ENCODE results near the gene GATA5. TPM values are rescaled to one million over a fixed set of nuclear protein-coding genes. Genes with fewer than 3 reads are reported as not detected.

Gene GATA5
- polyA plus RNA-seq, 4 donors = 2.1 to 7.7 (median 6.3) TPM

DNA sequence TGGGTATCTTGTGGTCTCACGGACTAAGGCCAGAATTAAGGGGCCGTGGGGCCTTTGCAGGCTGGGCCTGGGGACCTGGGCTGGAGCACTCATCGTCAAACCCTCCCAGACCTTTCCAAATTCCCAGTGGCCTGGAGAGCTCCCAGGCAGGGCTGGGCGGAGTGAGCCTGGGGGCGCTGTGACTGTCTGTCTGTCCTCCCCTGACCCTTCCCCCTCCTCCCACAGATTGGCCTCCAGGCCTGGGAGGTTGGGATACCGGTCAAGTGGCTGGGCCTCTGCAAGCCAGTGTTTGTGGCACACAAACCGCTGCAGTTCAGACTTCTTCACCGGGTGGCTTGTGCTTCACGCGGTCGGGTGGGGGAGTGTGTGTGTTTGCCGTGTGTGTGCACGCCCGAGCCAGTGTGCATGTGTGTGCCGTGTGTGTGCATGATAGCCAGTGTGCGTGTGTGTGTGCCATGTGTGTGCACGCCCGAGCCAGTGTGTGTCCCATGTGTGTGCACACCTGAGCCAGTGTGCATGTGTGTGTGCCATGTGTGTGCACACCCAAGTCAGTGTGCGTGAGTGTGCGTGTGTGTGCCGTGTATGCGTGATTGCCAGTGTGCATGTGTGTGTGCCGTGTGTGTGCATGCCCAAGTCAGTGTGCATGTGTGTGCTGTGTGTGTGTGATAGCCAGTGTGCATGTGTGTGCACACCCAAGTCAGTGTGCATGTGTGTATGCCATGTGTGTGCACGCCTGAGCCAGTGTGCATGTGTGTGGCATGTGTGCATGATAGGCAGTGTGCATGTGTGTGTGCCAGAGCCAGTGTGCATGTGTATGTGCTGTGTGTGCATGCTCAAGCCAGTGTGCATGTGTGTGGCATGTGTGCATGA, 54.7 kb downstream of the GATA5 start:
- DNase-seq (ENCODE audit: low read depth in 4 of 4, low spot score in 3 of 4) = no peak

DNA sequence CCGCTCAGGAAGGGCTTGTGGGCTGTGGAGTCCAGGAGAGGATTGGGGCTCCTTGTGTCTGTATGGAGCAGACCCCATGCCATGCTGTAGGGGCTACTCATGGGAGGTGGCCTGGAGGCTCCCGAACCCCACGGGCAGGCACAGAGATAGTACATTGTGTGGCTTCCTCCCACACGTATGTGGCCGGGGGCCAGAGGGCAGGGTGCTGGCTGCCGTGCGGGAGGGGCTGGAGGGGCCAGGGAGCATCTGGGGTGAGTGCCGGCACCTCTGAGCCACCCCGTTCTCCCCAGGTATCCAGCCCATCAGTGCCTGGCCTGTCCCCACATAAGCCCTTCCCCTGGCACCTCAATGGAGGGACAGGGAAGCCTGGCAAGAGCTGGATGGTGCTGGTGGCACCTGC, 56.0 kb downstream of the GATA5 start:
- DNase-seq (ENCODE audit: low read depth in 4 of 4, low spot score in 3 of 4) = no peak

DNA sequence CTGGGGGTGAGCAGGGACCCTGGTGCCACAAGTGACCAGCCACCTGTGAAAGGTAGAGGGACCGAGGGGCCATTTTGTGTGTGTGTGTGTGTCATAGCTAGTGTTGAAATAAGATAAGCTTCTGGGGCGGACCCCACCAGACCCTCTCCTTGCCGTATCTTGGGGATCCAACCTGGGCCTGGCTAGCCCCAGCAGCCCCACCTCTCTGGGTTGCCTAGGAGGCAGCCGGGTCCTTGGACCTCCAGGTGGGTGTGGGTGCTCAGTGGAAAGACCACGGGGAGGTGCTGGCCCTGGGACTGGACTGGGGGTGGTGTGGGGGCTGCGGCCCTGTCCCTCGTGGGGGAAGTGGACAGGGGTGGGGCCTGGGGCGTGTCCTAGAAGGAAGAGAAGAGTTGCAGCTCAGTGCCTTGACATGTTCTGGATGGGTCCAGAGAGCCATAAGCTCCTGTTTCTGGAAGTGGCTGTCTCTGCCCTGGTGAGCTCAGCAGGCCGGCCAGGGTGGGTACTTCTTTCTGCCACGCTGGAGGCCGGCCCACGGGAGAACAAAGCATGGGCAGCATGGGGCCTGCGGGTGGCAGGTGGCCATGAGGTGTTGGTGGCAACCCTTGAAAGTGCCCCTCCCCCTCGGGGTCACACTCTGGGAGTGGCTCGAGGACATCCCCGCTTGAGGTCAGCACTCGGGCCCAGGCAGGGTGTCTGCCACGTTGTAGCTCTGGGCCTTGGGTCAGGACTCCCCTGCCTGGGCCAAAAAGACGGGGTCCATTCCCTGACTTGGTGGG, 56.9 kb downstream of the GATA5 start:
- no peak for DNase-seq (ENCODE audit: low read depth in 4 of 4, low spot score in 3 of 4)

DNA sequence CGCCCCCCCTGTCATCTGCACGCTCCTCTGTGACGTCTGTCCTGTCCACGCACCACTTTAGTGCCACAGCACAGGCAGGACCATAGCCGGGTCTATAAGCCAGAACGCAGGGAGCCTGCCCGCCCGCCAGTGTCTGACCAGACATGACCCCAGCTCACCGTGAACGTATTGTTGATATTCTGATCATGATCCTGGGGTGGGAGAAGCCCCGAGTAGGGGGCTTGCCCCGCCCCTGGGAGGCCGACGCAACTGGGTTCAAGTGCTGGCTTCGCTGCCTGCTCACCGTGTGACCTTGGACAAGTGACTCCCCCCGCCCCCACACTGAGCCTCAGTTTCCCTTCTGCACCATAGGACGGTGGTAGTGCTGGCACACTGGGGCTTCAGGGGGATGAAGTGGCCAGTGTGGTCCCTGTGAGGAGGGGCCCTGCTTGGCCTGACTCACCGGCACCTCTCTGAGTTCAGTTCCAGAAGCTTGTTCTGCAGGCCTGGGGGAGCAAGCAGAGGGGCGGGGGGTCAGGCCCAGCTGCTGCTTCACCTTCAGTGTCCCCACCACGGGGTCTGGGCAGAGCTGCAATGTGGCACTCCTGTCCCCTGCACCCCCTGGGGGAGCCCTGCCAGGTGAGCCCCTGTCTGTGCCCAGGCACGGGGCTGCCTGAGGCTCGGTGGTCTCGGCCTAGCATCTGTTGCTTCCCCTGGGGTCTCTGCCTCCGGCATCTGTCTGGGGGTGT, 57.6 kb downstream of the GATA5 start:
- no peak for DNase-seq (ENCODE audit: low read depth in 4 of 4, low spot score in 3 of 4)

DNA sequence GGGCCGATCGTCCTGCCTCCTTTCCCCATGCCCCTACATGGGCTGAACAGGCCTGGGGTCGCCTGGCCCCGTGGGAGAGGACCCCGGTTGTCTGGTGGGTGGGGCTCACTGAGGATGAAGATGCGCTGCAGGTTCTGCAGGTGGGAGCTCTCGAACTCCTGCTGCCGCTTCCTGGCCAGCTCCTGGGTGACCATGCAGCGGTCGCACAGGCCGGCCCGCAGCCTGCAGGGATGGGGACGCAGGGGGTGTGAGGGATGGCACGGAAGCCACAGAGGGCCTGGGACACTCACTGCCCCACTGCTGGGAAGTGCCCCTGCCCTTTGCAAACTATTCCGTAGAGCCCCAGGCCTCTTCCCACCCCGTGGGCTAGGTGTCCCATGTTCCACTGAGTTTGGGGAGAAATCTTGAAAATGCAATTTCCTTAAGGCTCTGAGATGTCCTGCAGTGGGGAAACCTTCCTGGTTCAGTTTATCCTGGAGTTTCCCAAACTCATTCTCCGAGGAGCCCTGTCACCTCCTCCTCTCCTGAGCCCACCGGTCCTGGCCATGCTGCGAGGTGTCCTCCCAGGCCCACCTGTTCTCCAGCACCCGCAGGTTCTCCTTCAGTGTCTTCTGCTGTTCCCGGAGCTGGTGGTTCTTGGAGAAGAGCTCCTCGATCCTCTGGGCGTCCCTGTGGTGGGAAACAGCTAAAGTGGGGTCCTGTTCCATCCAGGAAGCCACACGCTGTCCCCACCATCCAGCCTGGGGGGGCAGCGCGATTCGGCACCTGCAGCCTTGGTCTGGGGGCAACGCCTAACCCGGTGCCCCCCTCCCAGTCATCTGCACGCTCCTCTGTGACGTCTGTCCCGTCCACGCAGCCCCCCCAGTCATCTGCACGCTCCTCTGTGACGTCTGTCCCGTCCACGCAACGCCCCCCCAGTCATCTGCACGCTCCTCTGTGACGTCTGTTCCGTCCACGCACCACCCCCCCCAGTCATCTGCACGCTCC, 58.9 kb downstream of the GATA5 start:
- DNase-seq (ENCODE audit: low read depth in 4 of 4, low spot score in 3 of 4) = no peak

DNA sequence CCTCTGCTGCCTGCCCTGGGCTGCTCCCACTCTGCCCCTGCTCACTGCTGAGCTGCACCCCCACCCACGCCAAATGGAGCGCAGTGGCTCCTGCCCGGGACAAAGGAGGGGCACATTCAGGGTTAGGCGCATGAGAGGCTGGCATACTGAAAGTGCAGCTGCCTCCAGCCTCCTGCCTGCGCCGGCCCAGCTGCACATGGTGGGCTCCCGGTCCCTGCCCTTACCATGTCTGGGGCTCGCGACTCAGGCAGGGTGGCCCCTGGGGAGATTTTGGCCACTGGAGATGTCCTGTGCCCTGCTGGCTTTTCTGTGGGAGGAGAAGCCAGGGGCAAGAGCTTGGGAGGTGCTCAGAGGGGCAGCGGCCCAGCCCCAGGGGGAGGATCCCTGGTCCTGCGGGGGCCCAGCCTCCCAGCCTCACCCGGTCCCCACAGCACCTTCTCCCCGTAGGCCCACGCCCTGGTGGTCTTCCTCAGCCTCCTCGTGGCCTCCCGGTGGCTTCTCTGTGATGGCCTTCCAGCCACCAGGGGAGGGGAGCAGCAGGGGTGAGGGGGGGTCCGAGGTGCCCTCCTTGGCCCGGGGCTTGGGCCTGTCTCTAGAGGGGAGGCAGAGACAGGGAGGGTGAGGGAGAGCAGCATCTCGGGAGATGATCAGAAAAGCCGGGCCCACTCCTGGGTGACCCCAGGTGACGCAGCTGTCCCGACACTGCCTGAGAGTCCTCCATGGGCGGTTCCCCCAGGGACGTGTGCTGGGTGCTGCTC, 60.3 kb downstream of the GATA5 start:
- DNase-seq (ENCODE audit: low read depth in 4 of 4, low spot score in 3 of 4) = no peak

DNA sequence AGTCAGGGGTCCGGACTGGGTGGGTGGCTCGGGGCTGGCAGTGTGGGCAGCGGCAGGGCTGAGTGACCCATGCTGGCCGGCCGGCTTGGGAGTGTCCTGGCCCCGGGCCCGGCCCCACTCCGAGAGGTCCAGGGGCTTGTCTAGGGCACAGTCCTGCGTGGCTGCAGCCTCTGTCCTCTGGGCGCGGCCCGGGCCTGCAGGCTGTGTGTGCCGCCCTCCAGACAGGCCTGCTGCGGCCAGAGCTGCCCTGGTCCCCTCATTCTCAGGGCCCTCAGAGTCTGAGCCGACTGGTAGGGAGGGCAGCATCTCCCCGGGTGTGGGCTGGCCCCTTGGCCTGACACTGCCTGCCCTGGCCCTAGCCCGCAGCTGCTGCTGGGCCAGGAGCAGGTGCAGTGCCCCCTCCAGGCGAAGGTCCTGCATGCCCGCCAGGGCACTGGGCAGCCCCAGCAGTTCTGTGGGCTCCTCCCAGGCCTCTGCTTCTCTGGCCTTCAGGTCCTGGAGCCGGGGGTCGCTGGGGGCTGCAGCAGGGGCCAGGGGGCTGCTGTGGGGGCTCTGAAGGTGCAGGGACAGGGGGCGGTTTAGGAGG, 61.8 kb downstream of the GATA5 start:
- no peak for DNase-seq (ENCODE audit: low read depth in 4 of 4, low spot score in 3 of 4)

Other genes with a start within 250 kb of the GATA5 start
- gene OSBPL2, start 237.5 kb downstream of the GATA5 start, polyA plus RNA-seq (ENCODE audit: insufficient read length in 4 of 4) = 10 to 100 TPM; 23.5 to 44.3 (median 34.3) TPM
- gene ADRM1, start 173.0 kb downstream of the GATA5 start, polyA plus RNA-seq (ENCODE audit: insufficient read length in 4 of 4) = 10 to 100 TPM; 38.6 to 62.8 (median 43.8) TPM
- 100 to 1,000 TPM in 2 of 4 donors, 10 to 100 TPM in 2; 32.0 to 182 (median 104) TPM for gene LAMA5, start 108.7 kb downstream of the GATA5 start, polyA plus RNA-seq (ENCODE audit: insufficient read length in 4 of 4)
- 100 to 1,000 TPM; 715 to 1,000 (median 769) TPM for gene RPS21, start 88.9 kb downstream of the GATA5 start, polyA plus RNA-seq (ENCODE audit: insufficient read length in 4 of 4)
- gene CABLES2, start 68.7 kb downstream of the GATA5 start, polyA plus RNA-seq (ENCODE audit: insufficient read length in 4 of 4) = 10 to 100 TPM in 2 of 4 donors, 1 to 10 TPM in 2; 9.8 to 11.4 (median 10.5) TPM
- gene RBBP8NL, start 48.5 kb downstream of the GATA5 start, polyA plus RNA-seq (ENCODE audit: insufficient read length in 4 of 4) = 1 to 10 TPM in 3 of 4 donors, under 1 TPM in 1; 0.04 to 3.0 (median 1.5) TPM
- 1 to 10 TPM in 3 of 4 donors, under 1 TPM in 1; 0.31 to 6.8 (median 3.5) TPM for gene SLCO4A1, start 166.5 kb upstream of the GATA5 start, polyA plus RNA-seq (ENCODE audit: insufficient read length in 4 of 4)
- 1 to 10 TPM in 3 of 4 donors, under 1 TPM in 1; 0.10 to 1.4 (median 1.2) TPM for gene NTSR1, start 232.8 kb upstream of the GATA5 start, polyA plus RNA-seq (ENCODE audit: insufficient read length in 4 of 4)

All from left renal pelvis (tissue), 4 donors.